D341Med (cell line): ENCODE measurements around the gene FAM180A.

Source experiments
- DNase-seq: peaks from one replicate; pipeline ENCODE4 v3.0.0; 2012; ENCODE audit warnings: low spot score

FAM180A gene

DNA sequence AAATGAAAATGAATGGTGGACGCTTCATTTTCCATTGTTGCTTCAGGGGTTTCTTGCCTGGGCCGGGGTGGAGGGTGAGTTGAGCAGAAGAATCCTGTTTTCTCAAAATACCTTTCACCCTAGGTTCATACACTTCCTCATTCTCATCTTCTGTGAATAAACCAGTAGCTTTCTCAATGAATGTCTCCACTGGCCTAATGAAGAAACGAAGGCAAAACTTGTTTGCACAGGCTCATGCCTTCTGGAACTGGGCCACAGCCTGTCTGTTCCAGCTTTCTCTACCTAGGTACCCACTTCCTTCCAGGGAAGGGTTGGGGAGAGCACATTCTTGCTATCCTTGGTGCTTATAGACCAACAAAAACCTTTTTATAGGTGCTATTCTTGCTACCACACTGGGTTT is 65.0 kb downstream of the FAM180A start:
- DNase-seq, result no peak

DNA sequence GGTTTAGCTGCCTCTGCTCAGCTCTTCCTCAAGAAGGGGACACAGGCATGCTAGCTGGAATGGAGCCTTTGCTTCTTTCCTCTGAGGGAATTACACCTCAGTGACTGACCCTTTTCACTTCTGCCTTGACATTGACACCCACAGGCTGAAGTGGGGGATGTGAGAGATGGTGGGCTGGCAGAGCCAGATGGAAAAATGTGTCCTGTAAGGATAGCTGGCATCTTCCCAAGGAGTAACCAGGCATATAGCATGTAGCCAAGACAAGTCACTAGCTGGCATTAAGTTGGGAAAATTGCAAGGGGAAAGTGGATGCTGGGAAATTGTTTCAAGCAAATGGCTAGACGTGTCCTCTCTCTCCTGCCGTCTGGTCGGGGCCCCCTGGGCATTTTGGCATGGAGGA is 66.4 kb downstream of the FAM180A start:
- DNase-seq, result no peak

GRCh38 chr7:135681762-135682161 is 66.9 kb downstream of the FAM180A start:
- no peak for DNase-seq
